ENCODE results near the gene AJM1. TPM values are rescaled to one million over a fixed set of nuclear protein-coding genes. Genes with fewer than 3 reads are reported as not detected.

AJM1 gene
- total and polyA plus RNA-seq, 2 of the 8 experiments (the other 6 are each of a cell fraction or from before 2014, with no cell fraction given): 0.12 to 0.97 TPM

DNA sequence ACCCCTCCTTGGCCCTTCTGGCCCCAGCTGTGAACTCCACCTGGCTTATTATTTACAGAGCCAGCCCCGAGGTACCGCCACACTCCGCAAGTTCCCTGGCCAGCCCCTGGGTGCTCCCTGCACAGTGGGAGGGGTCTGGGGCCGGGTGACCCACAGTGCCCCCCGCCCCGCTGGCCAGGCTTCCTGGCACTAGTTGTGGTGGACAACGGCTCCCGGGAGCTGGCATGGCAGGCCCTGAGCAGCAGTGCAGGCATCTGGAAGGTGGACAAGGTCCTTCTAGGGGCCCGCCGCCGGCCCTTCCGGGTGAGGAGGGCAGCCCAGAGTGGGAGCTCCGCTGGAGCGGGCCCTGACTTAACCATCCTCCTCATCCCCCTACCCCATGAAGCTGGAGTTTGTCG, 13.8 kb downstream of the AJM1 start:
- no peaks in the 10 kb centered on the region for H3K79me1 ChIP-seq (ENCODE audit: low read depth, low read length)
- no peak overlapping the region for H3K56ac ChIP-seq (replicated peaks; ENCODE audit: insufficient read length, low read depth, low read length)
- no peak overlapping the region for H3K14ac ChIP-seq (ENCODE audit: insufficient read length)
- no peak overlapping the region for H3K27ac ChIP-seq (ENCODE audit: low read depth, low read length)
- peaks cover 0 to 13% of the 10 kb centered on the region in 2 experiments for H4K20me1 ChIP-seq (replicated peaks in 1 of 2; ENCODE audit: control insufficient read depth in 1 of 2, insufficient read depth in 2 of 2, low read length in 2 of 2)
- ChIA-PET CTCF (ENCODE audit: partially characterized antibody) (interaction anchor here (0.7 to 1.7 kb wide), 6 partner anchors 13 to 60 kb away, joined by 3 to 5 read pairs (median 4); partner anchors contain the start of genes AJM1 and CCDC183), POLR2A (ENCODE audit: partially characterized antibody) (interaction anchor here (0.6 to 16.2 kb wide), 8 partner anchors 9 to 347 kb away, joined by 3 to 248 read pairs (median 4); partner anchors contain the start of genes AJM1, EDF1 and RABL6)
- no peaks in the 10 kb centered on the region; a peak in 1 of 7 replicates for H3K4me1 ChIP-seq (replicated peaks in 1 of 4; ENCODE audit: control insufficient read depth in 3 of 4, insufficient read depth in 4 of 4, low read length in 3 of 4)
- H3K23me2 ChIP-seq (ENCODE audit: low read depth, low read length): no peaks in the 10 kb centered on the region
- H3K4ac ChIP-seq (replicated peaks; ENCODE audit: insufficient read length, low read depth, low read length): no peak overlapping the region
- H2AK5ac ChIP-seq (ENCODE audit: low read depth, low read length): 0 out of 2 replicates have a peak overlapping the region, but pooled peaks have one; percentile 6
- H2BK20ac ChIP-seq (ENCODE audit: low read length): no peak overlapping the region
- no peak overlapping the region for H2BK120ac ChIP-seq (replicated peaks; ENCODE audit: low read depth, low read length)
- no peak overlapping the region for H2BK5ac ChIP-seq (ENCODE audit: low read depth, low read length)
- H3K36me3 ChIP-seq (ENCODE audit: control insufficient read depth in 2 of 4, insufficient read depth in 4 of 4, low read length in 3 of 4): peaks cover 0 to 4% (median 2%) of the 10 kb centered on the region in 4 experiments; a peak in 4 of 8 replicates
- no peak overlapping the region for H3K4me2 ChIP-seq (ENCODE audit: insufficient read depth in 1 of 2, low read depth in 2 of 2, low read length in 2 of 2)
- H3K9ac ChIP-seq (replicated peaks in 1 of 4; ENCODE audit: extremely low read depth in 1 of 4, low read depth in 3 of 4, low read length in 3 of 4): no peak overlapping the region
- no peak overlapping the region for H3K4me3 ChIP-seq (ENCODE audit: extremely low read depth in 1 of 4, insufficient read depth in 2 of 4, low read depth in 3 of 4, low read length in 4 of 4)
- H3K9me3 ChIP-seq (ENCODE audit: insufficient read depth in 2 of 2, low read depth in 1 of 2, low read length in 1 of 2): no peaks in the 10 kb centered on the region
- H4K8ac ChIP-seq (ENCODE audit: extremely low read depth, insufficient read depth, low read length): peak overlapping the region; percentile 14; the same call in 1 of the 2 replicates
- FAIRE-seq: no peak
- H3K18ac ChIP-seq (ENCODE audit: extremely low read depth, low read length): no peak overlapping the region
- H2AFZ ChIP-seq (ENCODE audit: low read length): no peak overlapping the region
- no peak overlapping the region for H4K5ac ChIP-seq (ENCODE audit: insufficient read length, low read depth, low read length)
- H2BK15ac ChIP-seq (ENCODE audit: low read length): no peak overlapping the region
- WGBS, 2 experiments (ENCODE audit: extremely low coverage in 1 of 2, insufficient coverage in 1 of 2, insufficient read length in 1 of 2, insufficient replicate concordance in 2 of 2, low coverage in 1 of 2, low lambda C conversion rate in 2 of 2, missing lambda C conversion rate in 1 of 2): 89% methylated on average over 12 of the region's 15 CpGs; no CpG with 5 or more reads in 1 of the 2 experiments
- H3K79me2 ChIP-seq (ENCODE audit: control insufficient read depth in 1 of 2, insufficient read depth in 2 of 2, low read length in 2 of 2): no peaks in the 10 kb centered on the region
- H2BK12ac ChIP-seq (ENCODE audit: low read depth, low read length): no peak overlapping the region
- no peak overlapping the region for H4K91ac ChIP-seq (replicated peaks; ENCODE audit: insufficient read length, low read length)
- no peak overlapping the region for H3K23ac ChIP-seq (ENCODE audit: insufficient read length)
- H3K27me3 ChIP-seq (replicated peaks in 1 of 4; ENCODE audit: control insufficient read depth in 3 of 4, extremely low read depth in 1 of 4, insufficient read depth in 3 of 4, low read length in 3 of 4): no peaks in the 10 kb centered on the region
- DNase-seq (ENCODE audit: low read depth in 1 of 2, low spot score in 2 of 2): peak in 1 of 2 experiments; percentile 49
- no peak for TF ChIP-seq GABPA (IDR thresholded peaks at IDR 0.05; ENCODE audit: borderline replicate concordance, insufficient read depth, low read length)
- no peak for TF ChIP-seq CTCF (IDR thresholded peaks at IDR 0.05; ENCODE audit: control extremely low read depth in 1 of 3, insufficient read depth in 1 of 3, low read depth in 1 of 3, low read length in 3 of 3)
- no peak for TF ChIP-seq CTBP2 (IDR thresholded peaks at IDR 0.05; ENCODE audit: borderline replicate concordance, insufficient read depth, insufficient read length, low read length)
- TF ChIP-seq, protein P1, sequence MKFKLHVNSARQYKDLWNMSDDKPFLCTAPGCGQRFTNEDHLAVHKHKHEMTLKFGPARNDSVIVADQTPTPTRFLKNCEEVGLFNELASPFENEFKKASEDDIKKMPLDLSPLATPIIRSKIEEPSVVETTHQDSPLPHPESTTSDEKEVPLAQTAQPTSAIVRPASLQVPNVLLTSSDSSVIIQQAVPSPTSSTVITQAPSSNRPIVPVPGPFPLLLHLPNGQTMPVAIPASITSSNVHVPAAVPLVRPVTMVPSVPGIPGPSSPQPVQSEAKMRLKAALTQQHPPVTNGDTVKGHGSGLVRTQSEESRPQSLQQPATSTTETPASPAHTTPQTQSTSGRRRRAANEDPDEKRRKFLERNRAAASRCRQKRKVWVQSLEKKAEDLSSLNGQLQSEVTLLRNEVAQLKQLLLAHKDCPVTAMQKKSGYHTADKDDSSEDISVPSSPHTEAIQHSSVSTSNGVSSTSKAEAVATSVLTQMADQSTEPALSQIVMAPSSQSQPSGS (IDR thresholded peaks at IDR 0.05; ENCODE audit: low read length): no peak
- TF ChIP-seq, protein P2, sequence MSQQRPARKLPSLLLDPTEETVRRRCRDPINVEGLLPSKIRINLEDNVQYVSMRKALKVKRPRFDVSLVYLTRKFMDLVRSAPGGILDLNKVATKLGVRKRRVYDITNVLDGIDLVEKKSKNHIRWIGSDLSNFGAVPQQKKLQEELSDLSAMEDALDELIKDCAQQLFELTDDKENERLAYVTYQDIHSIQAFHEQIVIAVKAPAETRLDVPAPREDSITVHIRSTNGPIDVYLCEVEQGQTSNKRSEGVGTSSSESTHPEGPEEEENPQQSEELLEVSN (IDR thresholded peaks at IDR 0.05): no peak
- TF ChIP-seq EGR1 (IDR thresholded peaks at IDR 0.05; ENCODE audit: borderline replicate concordance, low read depth, low read length): no peak
- no peak for TF ChIP-seq BCL11A (IDR thresholded peaks at IDR 0.05; ENCODE audit: low read depth in 2 of 2, low read length in 2 of 2)
- no peak for TF ChIP-seq POLR2AphosphoS5 (IDR thresholded peaks at IDR 0.05; ENCODE audit: low read depth, low read length)

All from H1 (cell line).